HepG2 (cell line): ENCODE measurements around the gene RASA2. TPM values are rescaled to one million over a fixed set of nuclear protein-coding genes. Genes with fewer than 3 reads are reported as not detected.

ENCODE experiments used
- CC2D1A ChIP-seq: sonication (generic); formaldehyde crosslinking; IDR thresholded peaks from 2 replicates; pipeline ENCODE4 v1.8.1; 2023; ENCODE audit warnings: mild to moderate bottlenecking, missing genetic modification reagents
- HMG20B ChIP-seq: conservative IDR thresholded peaks from 2 replicates; pipeline ENCODE4 v1.6.1; 2016; ENCODE audit warnings: missing genetic modification reagents, missing compliant biosample characterization
- KMT2B ChIP-seq: IDR thresholded peaks from 2 replicates; pipeline ENCODE4 v1.6.1; 2016; ENCODE audit warnings: missing genetic modification reagents, missing compliant biosample characterization
- MLLT10 ChIP-seq: sonication (generic); formaldehyde crosslinking; IDR thresholded peaks from 2 replicates; pipeline ENCODE4 v1.4.0; 2020; ENCODE audit warnings: missing genetic modification reagents
- POGK ChIP-seq: sonication (generic); formaldehyde crosslinking; conservative IDR thresholded peaks from 2 replicates; pipeline ENCODE4 v1.8.0; 2022; ENCODE audit warnings: mild to moderate bottlenecking, moderate library complexity, missing genetic modification reagents
- POLR2AphosphoS2 ChIP-seq: IDR thresholded peaks from 2 replicates; pipeline ENCODE4 v1.6.1; 2011; ENCODE audit warnings: low read depth, low read length, improper control_type of control experiment
- SALL1 ChIP-seq: sonication (generic); formaldehyde crosslinking; IDR thresholded peaks from 2 replicates; pipeline ENCODE4 v1.8.0; 2022; ENCODE audit warnings: mild to moderate bottlenecking, missing genetic modification reagents
- TAF1 ChIP-seq: sonication (generic); formaldehyde crosslinking; IDR thresholded peaks from 2 replicates; pipeline ENCODE4 v1.4.0; 2020; ENCODE audit warnings: missing genetic modification reagents
- TCF12 ChIP-seq, 2 experiments: fragments of 450-650 bp in 1 of 2; sonication (generic) in 1 of 2; formaldehyde crosslinking in 1 of 2; IDR thresholded peaks; 2 replicates each; pipeline versions ENCODE4 v1.6.1 to v1.8.0; 2017 to 2022; ENCODE audit warnings: antibody characterized with exemption in 1 of 2, mild to moderate bottlenecking in 1 of 2, missing genetic modification reagents in 1 of 2, moderate library complexity in 1 of 2
- ZBTB43 ChIP-seq: sonication (generic); formaldehyde crosslinking; conservative IDR thresholded peaks from 2 replicates; pipeline ENCODE4 v1.4.0; 2020; ENCODE audit warnings: missing genetic modification reagents
- ZNF121 ChIP-seq: sonication (generic); formaldehyde crosslinking; IDR thresholded peaks from 2 replicates; pipeline ENCODE4 v1.5.0; 2020; ENCODE audit warnings: mild to moderate bottlenecking, missing genetic modification reagents
- ZNF160 ChIP-seq: sonication (generic); formaldehyde crosslinking; IDR thresholded peaks from 2 replicates; pipeline ENCODE4 v1.8.0; 2022; ENCODE audit warnings: mild to moderate bottlenecking, inconsistent platforms, missing genetic modification reagents
- ZNF280B ChIP-seq: sonication (generic); formaldehyde crosslinking; IDR thresholded peaks from 2 replicates; pipeline ENCODE4 v1.5.0; 2020; ENCODE audit warnings: missing genetic modification reagents, mild to moderate bottlenecking, borderline replicate concordance
- ZNF724P ChIP-seq: sonication (generic); formaldehyde crosslinking; IDR thresholded peaks from 2 replicates; pipeline ENCODE4 v1.8.0; 2022; ENCODE audit warnings: missing genetic modification reagents, borderline replicate concordance
- polyA plus RNA-seq, 8 experiments: library from polyadenylated mRNA; depleted of rRNA in 3 of 8; stranded (reverse) in 7 of 8; unstranded in 1 of 8; fragments of >200 nt; fragmentation: Illumina TruSeq in 4 of 8; extraction: Trizol in 4 of 8; gene quantifications; 2 replicates each; pipeline versions ENCODE4 v1.2.1 to v1.2.3, GENCODE V29; 2011 to 2016; ENCODE audit warnings: low read depth in 4 of 8, missing spikeins in 1 of 8, mixed read lengths in 1 of 8; ENCODE audit not compliant: insufficient read depth in 1 of 8
- total RNA-seq, 5 experiments: library from RNA; depleted of rRNA; stranded (reverse); fragments of >200 nt; fragmentation: Illumina TruSeq; extraction: Trizol; gene quantifications; 2 replicates each; pipeline ENCODE4 v1.2.3, GENCODE V29; 2016; ENCODE audit warnings: low read depth in 1 of 5
- TF ChIP-seq, protein P1 (sequence below): IDR thresholded peaks from 2 replicates; pipeline ENCODE4 v1.4.0; 2020; ENCODE audit warnings: mild to moderate bottlenecking, missing genetic modification reagents
- TF ChIP-seq, protein P2 (sequence below): IDR thresholded peaks from 2 replicates; pipeline ENCODE4 v1.6.1; 2016; ENCODE audit warnings: missing compliant biosample characterization, missing genetic modification reagents, borderline replicate concordance
- TF ChIP-seq, protein P3 (sequence below): sonication (generic); formaldehyde crosslinking; IDR thresholded peaks from 2 replicates; pipeline ENCODE4 v1.9.0; 2021; ENCODE audit warnings: missing genetic modification reagents, borderline replicate concordance

The RASA2 gene
- total and polyA plus RNA-seq, 2 of the 13 experiments (the other 11 are each of a cell fraction or from before 2014, with no cell fraction given) = 5.4 to 8.5 TPM

- 0 out of 2 replicates have a peak, but pooled peaks have one; percentile 22 for TF ChIP-seq POGK
- peak; percentile 54; the same call in 1 of the 2 replicates for TF ChIP-seq ZNF160 (CRISPR knock-in tag)
- TF ChIP-seq SALL1 = peak; percentile 65
- no peak for TF ChIP-seq ZNF724P
- no peak for TF ChIP-seq TCF12 (IDR thresholded peaks at IDR 0.05)
- no peak for TF ChIP-seq TCF12 (CRISPR knock-in tag; IDR thresholded peaks at IDR 0.05)
- TF ChIP-seq, protein P1, sequence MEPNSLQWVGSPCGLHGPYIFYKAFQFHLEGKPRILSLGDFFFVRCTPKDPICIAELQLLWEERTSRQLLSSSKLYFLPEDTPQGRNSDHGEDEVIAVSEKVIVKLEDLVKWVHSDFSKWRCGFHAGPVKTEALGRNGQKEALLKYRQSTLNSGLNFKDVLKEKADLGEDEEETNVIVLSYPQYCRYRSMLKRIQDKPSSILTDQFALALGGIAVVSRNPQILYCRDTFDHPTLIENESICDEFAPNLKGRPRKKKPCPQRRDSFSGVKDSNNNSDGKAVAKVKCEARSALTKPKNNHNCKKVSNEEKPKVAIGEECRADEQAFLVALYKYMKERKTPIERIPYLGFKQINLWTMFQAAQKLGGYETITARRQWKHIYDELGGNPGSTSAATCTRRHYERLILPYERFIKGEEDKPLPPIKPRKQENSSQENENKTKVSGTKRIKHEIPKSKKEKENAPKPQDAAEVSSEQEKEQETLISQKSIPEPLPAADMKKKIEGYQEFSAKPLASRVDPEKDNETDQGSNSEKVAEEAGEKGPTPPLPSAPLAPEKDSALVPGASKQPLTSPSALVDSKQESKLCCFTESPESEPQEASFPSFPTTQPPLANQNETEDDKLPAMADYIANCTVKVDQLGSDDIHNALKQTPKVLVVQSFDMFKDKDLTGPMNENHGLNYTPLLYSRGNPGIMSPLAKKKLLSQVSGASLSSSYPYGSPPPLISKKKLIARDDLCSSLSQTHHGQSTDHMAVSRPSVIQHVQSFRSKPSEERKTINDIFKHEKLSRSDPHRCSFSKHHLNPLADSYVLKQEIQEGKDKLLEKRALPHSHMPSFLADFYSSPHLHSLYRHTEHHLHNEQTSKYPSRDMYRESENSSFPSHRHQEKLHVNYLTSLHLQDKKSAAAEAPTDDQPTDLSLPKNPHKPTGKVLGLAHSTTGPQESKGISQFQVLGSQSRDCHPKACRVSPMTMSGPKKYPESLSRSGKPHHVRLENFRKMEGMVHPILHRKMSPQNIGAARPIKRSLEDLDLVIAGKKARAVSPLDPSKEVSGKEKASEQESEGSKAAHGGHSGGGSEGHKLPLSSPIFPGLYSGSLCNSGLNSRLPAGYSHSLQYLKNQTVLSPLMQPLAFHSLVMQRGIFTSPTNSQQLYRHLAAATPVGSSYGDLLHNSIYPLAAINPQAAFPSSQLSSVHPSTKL (CRISPR knock-in tag) = peak; percentile 46
- peak; percentile 57; the same call in 1 of the 2 replicates for TF ChIP-seq ZNF121
- peak; percentile 69; the same call in 1 of the 2 replicates for TF ChIP-seq ZBTB43 (CRISPR knock-in tag)
- TF ChIP-seq, protein P2, sequence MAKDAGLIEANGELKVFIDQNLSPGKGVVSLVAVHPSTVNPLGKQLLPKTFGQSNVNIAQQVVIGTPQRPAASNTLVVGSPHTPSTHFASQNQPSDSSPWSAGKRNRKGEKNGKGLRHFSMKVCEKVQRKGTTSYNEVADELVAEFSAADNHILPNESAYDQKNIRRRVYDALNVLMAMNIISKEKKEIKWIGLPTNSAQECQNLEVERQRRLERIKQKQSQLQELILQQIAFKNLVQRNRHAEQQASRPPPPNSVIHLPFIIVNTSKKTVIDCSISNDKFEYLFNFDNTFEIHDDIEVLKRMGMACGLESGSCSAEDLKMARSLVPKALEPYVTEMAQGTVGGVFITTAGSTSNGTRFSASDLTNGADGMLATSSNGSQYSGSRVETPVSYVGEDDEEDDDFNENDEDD = 0 out of 2 replicates have a peak, but pooled peaks have one; percentile 34
- TF ChIP-seq HMG20B (CRISPR knock-in tag) = 0 out of 2 replicates have a peak, but pooled peaks have one; percentile 14
- TF ChIP-seq TAF1 (CRISPR knock-in tag) = peak; percentile 56
- TF ChIP-seq POLR2AphosphoS2 = no peak
- TF ChIP-seq KMT2B = peak; percentile 77
- no peak for TF ChIP-seq MLLT10 (CRISPR knock-in tag)
- TF ChIP-seq, protein P3, sequence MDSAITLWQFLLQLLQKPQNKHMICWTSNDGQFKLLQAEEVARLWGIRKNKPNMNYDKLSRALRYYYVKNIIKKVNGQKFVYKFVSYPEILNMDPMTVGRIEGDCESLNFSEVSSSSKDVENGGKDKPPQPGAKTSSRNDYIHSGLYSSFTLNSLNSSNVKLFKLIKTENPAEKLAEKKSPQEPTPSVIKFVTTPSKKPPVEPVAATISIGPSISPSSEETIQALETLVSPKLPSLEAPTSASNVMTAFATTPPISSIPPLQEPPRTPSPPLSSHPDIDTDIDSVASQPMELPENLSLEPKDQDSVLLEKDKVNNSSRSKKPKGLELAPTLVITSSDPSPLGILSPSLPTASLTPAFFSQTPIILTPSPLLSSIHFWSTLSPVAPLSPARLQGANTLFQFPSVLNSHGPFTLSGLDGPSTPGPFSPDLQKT (CRISPR knock-in tag) = peak; percentile 29; the same call in 1 of the 2 replicates
- TF ChIP-seq ZNF280B (CRISPR knock-in tag) = peak; percentile 74; the same call in 1 of the 2 replicates
- TF ChIP-seq CC2D1A (CRISPR knock-in tag) = no peak
These were observed 860 bp downstream of the RASA2 start (continued) for GRCh38 chr3:141487521-141488252.
